ENCODE data around the gene CCDC92. TPM values are rescaled to one million over a fixed set of nuclear protein-coding genes. Genes with fewer than 3 reads are reported as not detected.

The CCDC92 gene
- total and polyA plus RNA-seq, 10 of the 15 experiments (the other 5 are each of a cell fraction or from before 2014, with no cell fraction given), result 0.53 to 11.8 (median 4.2) TPM

- peak; percentile 47; the same call in 1 of the 2 replicates for TF ChIP-seq TAF1 (IDR thresholded peaks at IDR 0.05; ENCODE audit: borderline replicate concordance, low read depth, low read length)
- peak; percentile 71 for TF ChIP-seq NRF1 (conservative IDR thresholded peaks at IDR 0.05; ENCODE audit: low read depth, low read length)
- TF ChIP-seq NR2F1 (conservative IDR thresholded peaks at IDR 0.05), result peak; percentile 73
- TF ChIP-seq IRF4 (IDR thresholded peaks at IDR 0.05; ENCODE audit: low read depth, low read length), result no peak
- TF ChIP-seq, protein P1, sequence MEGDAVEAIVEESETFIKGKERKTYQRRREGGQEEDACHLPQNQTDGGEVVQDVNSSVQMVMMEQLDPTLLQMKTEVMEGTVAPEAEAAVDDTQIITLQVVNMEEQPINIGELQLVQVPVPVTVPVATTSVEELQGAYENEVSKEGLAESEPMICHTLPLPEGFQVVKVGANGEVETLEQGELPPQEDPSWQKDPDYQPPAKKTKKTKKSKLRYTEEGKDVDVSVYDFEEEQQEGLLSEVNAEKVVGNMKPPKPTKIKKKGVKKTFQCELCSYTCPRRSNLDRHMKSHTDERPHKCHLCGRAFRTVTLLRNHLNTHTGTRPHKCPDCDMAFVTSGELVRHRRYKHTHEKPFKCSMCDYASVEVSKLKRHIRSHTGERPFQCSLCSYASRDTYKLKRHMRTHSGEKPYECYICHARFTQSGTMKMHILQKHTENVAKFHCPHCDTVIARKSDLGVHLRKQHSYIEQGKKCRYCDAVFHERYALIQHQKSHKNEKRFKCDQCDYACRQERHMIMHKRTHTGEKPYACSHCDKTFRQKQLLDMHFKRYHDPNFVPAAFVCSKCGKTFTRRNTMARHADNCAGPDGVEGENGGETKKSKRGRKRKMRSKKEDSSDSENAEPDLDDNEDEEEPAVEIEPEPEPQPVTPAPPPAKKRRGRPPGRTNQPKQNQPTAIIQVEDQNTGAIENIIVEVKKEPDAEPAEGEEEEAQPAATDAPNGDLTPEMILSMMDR (IDR thresholded peaks at IDR 0.05 in 2 of 3, conservative IDR thresholded peaks at IDR 0.05 in 1 of 3; ENCODE audit: control insufficient read depth in 2 of 3, extremely low read depth in 1 of 3, insufficient read depth in 1 of 3, low read depth in 3 of 3, low read length in 3 of 3), result peak in 2 of 3 experiments; percentile 13 to 36; a peak in 2 of 6 replicates
- no peak for TF ChIP-seq TCF7 (IDR thresholded peaks at IDR 0.05; ENCODE audit: borderline replicate concordance)
- TF ChIP-seq KLF5 (IDR thresholded peaks at IDR 0.05; ENCODE audit: partially characterized antibody), result no peak
- no peak for TF ChIP-seq NFIC (IDR thresholded peaks at IDR 0.05; ENCODE audit: low read depth, low read length)
- TF ChIP-seq JUNB (IDR thresholded peaks at IDR 0.05), result no peak
- TF ChIP-seq, protein P2, sequence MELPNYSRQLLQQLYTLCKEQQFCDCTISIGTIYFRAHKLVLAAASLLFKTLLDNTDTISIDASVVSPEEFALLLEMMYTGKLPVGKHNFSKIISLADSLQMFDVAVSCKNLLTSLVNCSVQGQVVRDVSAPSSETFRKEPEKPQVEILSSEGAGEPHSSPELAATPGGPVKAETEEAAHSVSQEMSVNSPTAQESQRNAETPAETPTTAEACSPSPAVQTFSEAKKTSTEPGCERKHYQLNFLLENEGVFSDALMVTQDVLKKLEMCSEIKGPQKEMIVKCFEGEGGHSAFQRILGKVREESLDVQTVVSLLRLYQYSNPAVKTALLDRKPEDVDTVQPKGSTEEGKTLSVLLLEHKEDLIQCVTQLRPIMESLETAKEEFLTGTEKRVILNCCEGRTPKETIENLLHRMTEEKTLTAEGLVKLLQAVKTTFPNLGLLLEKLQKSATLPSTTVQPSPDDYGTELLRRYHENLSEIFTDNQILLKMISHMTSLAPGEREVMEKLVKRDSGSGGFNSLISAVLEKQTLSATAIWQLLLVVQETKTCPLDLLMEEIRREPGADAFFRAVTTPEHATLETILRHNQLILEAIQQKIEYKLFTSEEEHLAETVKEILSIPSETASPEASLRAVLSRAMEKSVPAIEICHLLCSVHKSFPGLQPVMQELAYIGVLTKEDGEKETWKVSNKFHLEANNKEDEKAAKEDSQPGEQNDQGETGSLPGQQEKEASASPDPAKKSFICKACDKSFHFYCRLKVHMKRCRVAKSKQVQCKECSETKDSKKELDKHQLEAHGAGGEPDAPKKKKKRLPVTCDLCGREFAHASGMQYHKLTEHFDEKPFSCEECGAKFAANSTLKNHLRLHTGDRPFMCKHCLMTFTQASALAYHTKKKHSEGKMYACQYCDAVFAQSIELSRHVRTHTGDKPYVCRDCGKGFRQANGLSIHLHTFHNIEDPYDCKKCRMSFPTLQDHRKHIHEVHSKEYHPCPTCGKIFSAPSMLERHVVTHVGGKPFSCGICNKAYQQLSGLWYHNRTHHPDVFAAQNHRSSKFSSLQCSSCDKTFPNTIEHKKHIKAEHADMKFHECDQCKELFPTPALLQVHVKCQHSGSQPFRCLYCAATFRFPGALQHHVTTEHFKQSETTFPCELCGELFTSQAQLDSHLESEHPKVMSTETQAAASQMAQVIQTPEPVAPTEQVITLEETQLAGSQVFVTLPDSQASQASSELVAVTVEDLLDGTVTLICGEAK (IDR thresholded peaks at IDR 0.05; ENCODE audit: borderline replicate concordance), result no peak
- TF ChIP-seq BACH1 (IDR thresholded peaks at IDR 0.05; ENCODE audit: borderline replicate concordance), result peak; percentile 64; the same call in 1 of the 2 replicates
- TF ChIP-seq REST (IDR thresholded peaks at IDR 0.05; ENCODE audit: low read depth, low read length), result no peak
- TF ChIP-seq SPI1 (IDR thresholded peaks at IDR 0.05; ENCODE audit: borderline replicate concordance, insufficient read depth, low read depth, low read length), result no peak
- peak; percentile 30; the same call in 1 of the 2 replicates for TF ChIP-seq CHD2 (IDR thresholded peaks at IDR 0.05; ENCODE audit: borderline replicate concordance, low read depth, low read length)
- TF ChIP-seq BMI1 (IDR thresholded peaks at IDR 0.05; ENCODE audit: borderline replicate concordance), result no peak
- TF ChIP-seq MTA2 (IDR thresholded peaks at IDR 0.05; ENCODE audit: low read depth), result no peak
- TF ChIP-seq TARDBP (IDR thresholded peaks at IDR 0.05; ENCODE audit: borderline replicate concordance), result no peak
- peak; percentile 75 for TF ChIP-seq POLR2A (IDR thresholded peaks at IDR 0.05; ENCODE audit: low read depth, low read length)
- peak; percentile 68 for TF ChIP-seq SMARCA5 (IDR thresholded peaks at IDR 0.05)
- TF ChIP-seq EGR1 (IDR thresholded peaks at IDR 0.05; ENCODE audit: borderline replicate concordance in 1 of 2, low read depth in 2 of 2, low read length in 2 of 2), result peak in 1 of 2 experiments; percentile 90; a peak in 2 of 3 replicates
These were observed at the start of gene CCDC92, which contains the start of gene ZNF664 (continued) for GRCh38 chr12:123972457-123973401.

Measured in GM12878 (cell line).